ENCODE results near the gene PTPRD. TPM values are rescaled to one million over a fixed set of nuclear protein-coding genes. Genes with fewer than 3 reads are reported as not detected.

The PTPRD gene
- total RNA-seq, 1 experiment from 2014 or later: not detected

GRCh38 chr9:8754751-8755150 is 1858.1 kb downstream of the PTPRD start:
- no peak for DNase-seq (ENCODE audit: unreplicated experiment)
- H3K27me3 Mint-ChIP-seq (ENCODE audit: insufficient read depth, unreplicated experiment): no peaks in the 10 kb centered on the region
- BruUV-seq (replicated peaks): no TSS peak
- H3K4me3 Mint-ChIP-seq (ENCODE audit: unreplicated experiment): no peak overlapping the region
- peaks cover 7% of the 10 kb centered on the region for H3K9me3 Mint-ChIP-seq (ENCODE audit: unreplicated experiment)
- intact Hi-C loops (cut with micrococcal nuclease): no loop called here
- ChIA-PET CTCF (interaction anchor here (0.7 kb wide), 1 partner anchor 141 kb away, joined by 5 read pairs; no protein-coding TSS in a partner anchor), POLR2A (no interaction called here)
- H3K27ac Mint-ChIP-seq (ENCODE audit: low read depth, unreplicated experiment): no peak overlapping the region
- TF ChIP-seq CTCF (IDR thresholded peaks at IDR 0.05; ENCODE audit: unreplicated experiment): no peak
- H3K36me3 Mint-ChIP-seq (ENCODE audit: insufficient read depth, unreplicated experiment): no peaks in the 10 kb centered on the region
- H3K4me1 Mint-ChIP-seq (ENCODE audit: insufficient read depth, unreplicated experiment): no peaks in the 10 kb centered on the region

- intact Hi-C loops (cut with micrococcal nuclease): no loop called here
- no TSS peak for BruUV-seq (replicated peaks)
- Mint-ChIP-seq H3K36me3 (ENCODE audit: insufficient read depth, unreplicated experiment) (no peaks in the 10 kb centered on the region), H3K27me3 (ENCODE audit: insufficient read depth, unreplicated experiment) (no peaks in the 10 kb centered on the region), H3K27ac (ENCODE audit: low read depth, unreplicated experiment) (no peak overlapping the region), H3K4me3 (ENCODE audit: unreplicated experiment) (no peak overlapping the region), H3K4me1 (ENCODE audit: insufficient read depth, unreplicated experiment) (no peaks in the 10 kb centered on the region), H3K9me3 (ENCODE audit: unreplicated experiment) (peaks cover 7% of the 10 kb centered on the region)
- ChIA-PET POLR2A (no interaction called here), CTCF (no interaction called here)
- TF ChIP-seq CTCF (IDR thresholded peaks at IDR 0.05; ENCODE audit: unreplicated experiment): no peak
- no peak for DNase-seq (ENCODE audit: unreplicated experiment)
Observed at GRCh38 chr9:8751406-8751930, 1861.3 kb downstream of the PTPRD start.

- no peaks in the 10 kb centered on the region for H3K27me3 Mint-ChIP-seq (ENCODE audit: insufficient read depth, unreplicated experiment)
- no peaks in the 10 kb centered on the region for H3K36me3 Mint-ChIP-seq (ENCODE audit: insufficient read depth, unreplicated experiment)
- H3K4me3 Mint-ChIP-seq (ENCODE audit: unreplicated experiment): no peak overlapping the region
- ChIA-PET CTCF (interaction anchor here (0.7 kb wide), 1 partner anchor 11 kb away, joined by 4 read pairs; no protein-coding TSS in a partner anchor), POLR2A (interaction anchor here (0.6 kb wide), 1 partner anchor 178 kb away, joined by 4 read pairs; no protein-coding TSS in a partner anchor)
- DNase-seq (ENCODE audit: unreplicated experiment): no peak
- BruUV-seq (replicated peaks): no TSS peak
- H3K4me1 Mint-ChIP-seq (ENCODE audit: insufficient read depth, unreplicated experiment): no peaks in the 10 kb centered on the region
- H3K9me3 Mint-ChIP-seq (ENCODE audit: unreplicated experiment): peaks cover 2% of the 10 kb centered on the region
- intact Hi-C loops (cut with micrococcal nuclease): no loop called here
- no peak for TF ChIP-seq CTCF (IDR thresholded peaks at IDR 0.05; ENCODE audit: unreplicated experiment)
- no peak overlapping the region for H3K27ac Mint-ChIP-seq (ENCODE audit: low read depth, unreplicated experiment)
Observed at GRCh38 chr9:8750639-8751051, 1862.2 kb downstream of the PTPRD start.

- ChIA-PET POLR2A (no interaction called here), CTCF (interaction anchor here (0.6 kb wide), 1 partner anchor 60 kb away, joined by 4 read pairs; no protein-coding TSS in a partner anchor)
- Mint-ChIP-seq H3K36me3 (ENCODE audit: insufficient read depth, unreplicated experiment) (no peaks in the 10 kb centered on the region), H3K4me3 (ENCODE audit: unreplicated experiment) (no peak overlapping the region), H3K4me1 (ENCODE audit: insufficient read depth, unreplicated experiment) (no peaks in the 10 kb centered on the region), H3K27ac (ENCODE audit: low read depth, unreplicated experiment) (no peak overlapping the region), H3K27me3 (ENCODE audit: insufficient read depth, unreplicated experiment) (no peaks in the 10 kb centered on the region), H3K9me3 (ENCODE audit: unreplicated experiment) (no peaks in the 10 kb centered on the region)
- BruUV-seq (replicated peaks): no TSS peak
- DNase-seq (ENCODE audit: unreplicated experiment): no peak
- intact Hi-C loops (cut with micrococcal nuclease): no loop called here
- TF ChIP-seq CTCF (IDR thresholded peaks at IDR 0.05; ENCODE audit: unreplicated experiment): no peak
Observed at GRCh38 chr9:8745347-8745746, 1867.5 kb downstream of the PTPRD start.
